PC-3 (cell line): ENCODE measurements around the gene CTBP2. TPM values are rescaled to one million over a fixed set of nuclear protein-coding genes. Genes with fewer than 3 reads are reported as not detected.
A peak's percentile ranks its signal among the peaks of the same experiment; 100 is the strongest.

Experiments
- ATAC-seq: fragments of 200-7000 bp; cut with Tn5 transposase; 2 replicates; pipeline ENCODE4 v1.9.1; 2020; ENCODE audit warnings: mild to moderate bottlenecking, moderate library complexity
- BruUV-seq: library from RNA; stranded (reverse); fragments of 400-500 nt; replicated peaks from 2 replicates; lab custom pipeline; 2021; lab: Mats Ljungman, UMichigan
- CTCF ChIA-PET: fragments of 300-600 bp; sonication (Branson Sonifier 250); formaldehyde crosslinking; loops from one replicate; lab custom pipeline; 2022; ENCODE audit warnings: antibody characterized with exemption; lab: Charles Lee
- POLR2A ChIA-PET: fragments of 300-600 bp; sonication (Branson Sonifier 250); formaldehyde crosslinking; loops from one replicate; lab custom pipeline; 2022; ENCODE audit warnings: antibody characterized with exemption; ENCODE audit not compliant: unreplicated experiment; lab: Charles Lee
- DNase-seq: peaks from one replicate; pipeline ENCODE4 v3.0.0-alpha.2; 2015
- H2AFZ ChIP-seq: fragments of 300-600 bp; sonication (generic); 2 replicates; pipeline ENCODE4 v1.6.0; 2016; ENCODE audit warnings: antibody characterized with exemption, low read length
- H3F3A ChIP-seq: fragments of 300-600 bp; sonication (generic); one replicate; pipeline ENCODE4 v1.6.0; 2017; ENCODE audit warnings: antibody characterized with exemption, low read length, control low read depth, mild to moderate bottlenecking; ENCODE audit not compliant: unreplicated experiment
- H3K27ac ChIP-seq: fragments of 300-600 bp; sonication (generic); 2 replicates; pipeline ENCODE4 v1.5.1; 2016; ENCODE audit warnings: mild to moderate bottlenecking, low read length
- H3K27me3 ChIP-seq: fragments of 300-600 bp; sonication (generic); 2 replicates; pipeline ENCODE4 v1.6.1; 2016; ENCODE audit warnings: low read length, mixed read lengths
- H3K36me3 ChIP-seq: fragments of 300-600 bp; sonication (generic); 2 replicates; pipeline ENCODE4 v1.6.1; 2016; ENCODE audit warnings: low read depth, mixed run types, low read length, mixed read lengths
- H3K4me1 ChIP-seq: fragments of 300-600 bp; sonication (generic); 2 replicates; pipeline ENCODE4 v1.5.1; 2016; ENCODE audit warnings: low read length; ENCODE audit not compliant: insufficient read depth
- H3K4me2 ChIP-seq: fragments of 300-600 bp; sonication (generic); 2 replicates; pipeline ENCODE4 v1.6.0; 2016; ENCODE audit warnings: low read length
- H3K4me3 ChIP-seq: fragments of 300-600 bp; sonication (generic); 2 replicates; pipeline ENCODE4 v1.5.1; 2016; ENCODE audit warnings: mild to moderate bottlenecking, low read length, mixed read lengths
- H3K79me2 ChIP-seq: fragments of 300-600 bp; sonication (generic); 2 replicates; pipeline ENCODE4 v1.6.1; 2017; ENCODE audit warnings: low read length, mixed read lengths
- H3K9ac ChIP-seq: fragments of 300-600 bp; sonication (generic); 2 replicates; pipeline ENCODE4 v1.6.0; 2016; ENCODE audit warnings: mild to moderate bottlenecking, low read length
- H3K9me2 ChIP-seq: fragments of 300-600 bp; sonication (generic); replicated peaks from 2 replicates; pipeline ENCODE4 v1.6.1; 2016; ENCODE audit warnings: mixed run types, low read length, mixed read lengths
- H3K9me3 ChIP-seq: fragments of 300-600 bp; sonication (generic); 2 replicates; pipeline ENCODE4 v1.6.1; 2016; ENCODE audit warnings: low read length, mixed read lengths
- H4K20me1 ChIP-seq: fragments of 300-600 bp; sonication (generic); 2 replicates; pipeline ENCODE4 v1.6.1; 2016; ENCODE audit warnings: low read length, mixed read lengths
- EZH2 ChIP-seq: fragments of 300-600 bp; sonication (generic); IDR thresholded peaks from one replicate; pipeline ENCODE4 v1.6.1; 2017; ENCODE audit warnings: antibody characterized with exemption, mild to moderate bottlenecking, low read length; ENCODE audit not compliant: unreplicated experiment
- EZH2phosphoT487 ChIP-seq: fragments of 300-600 bp; sonication (generic); IDR thresholded peaks from 2 replicates; pipeline ENCODE4 v1.6.1; 2018; ENCODE audit warnings: mild to moderate bottlenecking, antibody characterized with exemption, low read length, borderline replicate concordance
- intact Hi-C: fragments of 100-400 bp; cut with micrococcal nuclease; formaldehyde crosslinking; loops from 2 replicates; pipeline ENCODE4 v1.9.0; 2023
- total RNA-seq: library from RNA; depleted of rRNA; stranded (reverse); fragments of >200 nt; gene quantifications from 2 replicates; pipeline ENCODE4 v1.2.3, GENCODE V29; 2014
- TF ChIP-seq, protein P1 (sequence below): fragments of 300-600 bp; sonication (generic); conservative IDR thresholded peaks from 2 replicates; pipeline ENCODE4 v1.5.1; 2017; ENCODE audit warnings: antibody characterized with exemption, low read depth, mild to moderate bottlenecking, low read length

Gene CTBP2
- total RNA-seq, 1 experiment from 2014 or later, result 78.9 TPM

GRCh38 chr10:125201108-125201524, 40.8 kb upstream of the CTBP2 start:
- H3K36me3 ChIP-seq, result no peaks in the 10 kb centered on the region
- H3F3A ChIP-seq, result no peaks in the 10 kb centered on the region
- peak overlapping the region; percentile 11; the same call in 1 of the 2 replicates for H3K27ac ChIP-seq
- ChIA-PET CTCF (no interaction called here), POLR2A (no interaction called here)
- ATAC-seq (peak; percentile 91), DNase-seq (peak; percentile 76)
- no peak overlapping the region for H3K9ac ChIP-seq
- no peaks in the 10 kb centered on the region for H3K9me3 ChIP-seq
- H3K4me1 ChIP-seq, result peaks cover 19% of the 10 kb centered on the region
- TF ChIP-seq EZH2 (no peak), EZH2phosphoT487 (no peak)
- TF ChIP-seq, protein P1, sequence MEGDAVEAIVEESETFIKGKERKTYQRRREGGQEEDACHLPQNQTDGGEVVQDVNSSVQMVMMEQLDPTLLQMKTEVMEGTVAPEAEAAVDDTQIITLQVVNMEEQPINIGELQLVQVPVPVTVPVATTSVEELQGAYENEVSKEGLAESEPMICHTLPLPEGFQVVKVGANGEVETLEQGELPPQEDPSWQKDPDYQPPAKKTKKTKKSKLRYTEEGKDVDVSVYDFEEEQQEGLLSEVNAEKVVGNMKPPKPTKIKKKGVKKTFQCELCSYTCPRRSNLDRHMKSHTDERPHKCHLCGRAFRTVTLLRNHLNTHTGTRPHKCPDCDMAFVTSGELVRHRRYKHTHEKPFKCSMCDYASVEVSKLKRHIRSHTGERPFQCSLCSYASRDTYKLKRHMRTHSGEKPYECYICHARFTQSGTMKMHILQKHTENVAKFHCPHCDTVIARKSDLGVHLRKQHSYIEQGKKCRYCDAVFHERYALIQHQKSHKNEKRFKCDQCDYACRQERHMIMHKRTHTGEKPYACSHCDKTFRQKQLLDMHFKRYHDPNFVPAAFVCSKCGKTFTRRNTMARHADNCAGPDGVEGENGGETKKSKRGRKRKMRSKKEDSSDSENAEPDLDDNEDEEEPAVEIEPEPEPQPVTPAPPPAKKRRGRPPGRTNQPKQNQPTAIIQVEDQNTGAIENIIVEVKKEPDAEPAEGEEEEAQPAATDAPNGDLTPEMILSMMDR, result no peak
- peak overlapping the region; percentile 35 for H3K4me2 ChIP-seq
- no peaks in the 10 kb centered on the region for H3K27me3 ChIP-seq
- H2AFZ ChIP-seq, result 0 out of 2 replicates have a peak overlapping the region, but pooled peaks have one; percentile 5
- no peak overlapping the region for H3K4me3 ChIP-seq
- no peaks in the 10 kb centered on the region for H3K79me2 ChIP-seq
- no peaks in the 10 kb centered on the region for H3K9me2 ChIP-seq
- BruUV-seq, result no TSS peak
- no peaks in the 10 kb centered on the region for H4K20me1 ChIP-seq
- intact Hi-C loops, result no loop called here

DNA sequence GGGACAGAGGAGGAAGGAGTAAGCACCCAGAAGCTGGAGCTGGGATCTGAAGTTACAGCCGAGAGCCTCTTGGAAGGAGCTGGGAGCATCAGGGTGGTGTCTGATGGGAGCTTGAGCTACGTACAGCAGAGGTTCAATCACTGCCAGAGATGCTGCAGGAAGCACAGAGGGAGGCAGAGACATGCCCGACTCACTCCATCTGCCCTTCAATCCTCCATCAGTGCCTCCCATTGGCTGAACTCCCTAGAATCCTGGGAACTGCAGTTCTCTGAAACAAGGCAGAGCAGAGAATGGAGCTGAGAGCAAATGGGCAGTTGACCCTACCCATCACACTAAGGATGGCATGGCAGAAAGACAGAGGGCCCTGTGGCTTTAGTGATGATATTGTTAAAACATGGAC, 40.0 kb upstream of the CTBP2 start:
- ATAC-seq (no peak), DNase-seq (no peak)
- Histone ChIP-seq H3K4me3 (no peak overlapping the region), H3K4me2 (peak overlapping the region; percentile 35), H3K79me2 (no peaks in the 10 kb centered on the region), H4K20me1 (no peaks in the 10 kb centered on the region), H3K9ac (no peak overlapping the region), H3K4me1 (peaks cover 19% of the 10 kb centered on the region), H3K27me3 (no peaks in the 10 kb centered on the region), H2AFZ (no peak overlapping the region), H3F3A (no peaks in the 10 kb centered on the region), H3K9me2 (no peaks in the 10 kb centered on the region), H3K9me3 (no peaks in the 10 kb centered on the region), H3K36me3 (no peaks in the 10 kb centered on the region), H3K27ac (peak overlapping the region; percentile 11; the same call in 1 of the 2 replicates)
- POLR2A ChIA-PET, result no interaction called here
- intact Hi-C loops, result no loop called here
- no TSS peak for BruUV-seq
- CTCF ChIA-PET, result no interaction called here
- no peak for TF ChIP-seq EZH2
- TF ChIP-seq, protein P1, result no peak
- TF ChIP-seq EZH2phosphoT487, result no peak

GRCh38 chr10:125199270-125199669, 38.9 kb upstream of the CTBP2 start:
- intact Hi-C loops, result no loop called here
- Histone ChIP-seq H4K20me1 (no peaks in the 10 kb centered on the region), H3K4me1 (peaks cover 19% of the 10 kb centered on the region), H2AFZ (no peak overlapping the region), H3K9me2 (no peaks in the 10 kb centered on the region), H3K79me2 (no peaks in the 10 kb centered on the region), H3F3A (no peaks in the 10 kb centered on the region), H3K27me3 (no peaks in the 10 kb centered on the region), H3K27ac (no peak overlapping the region), H3K9me3 (no peaks in the 10 kb centered on the region), H3K9ac (no peak overlapping the region), H3K4me3 (no peak overlapping the region), H3K36me3 (no peaks in the 10 kb centered on the region), H3K4me2 (no peak overlapping the region)
- ChIA-PET CTCF (interaction anchor here (0.6 kb wide), 1 partner anchor 36 kb away, joined by 4 read pairs; no protein-coding TSS in a partner anchor), POLR2A (no interaction called here)
- no TSS peak for BruUV-seq
- ATAC-seq (no peak), DNase-seq (no peak)
- TF ChIP-seq EZH2 (no peak), EZH2phosphoT487 (no peak)
- TF ChIP-seq, protein P1, result no peak
